ENCODE data around the gene AASDH.

DNA sequence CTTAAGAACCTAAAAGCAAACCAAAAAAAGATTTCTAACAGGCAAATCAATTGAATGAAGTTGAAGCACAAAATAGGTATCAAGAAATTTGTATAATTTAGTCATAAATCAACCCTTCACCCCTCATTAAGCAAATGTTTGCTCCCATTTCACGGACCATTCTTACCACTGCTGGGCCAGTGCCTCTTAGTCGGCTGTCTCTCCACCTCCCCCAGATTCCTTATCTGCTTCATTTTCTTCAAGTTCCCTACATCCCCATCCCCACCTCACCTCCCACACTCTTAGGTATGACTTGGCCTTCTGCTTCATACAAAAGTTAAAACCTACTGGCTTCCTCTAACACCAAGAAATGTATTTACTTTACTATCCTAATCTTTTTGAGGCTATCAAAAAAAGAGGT lies 11.8 kb downstream of the AASDH start:
- TF ChIP-seq, protein P1, sequence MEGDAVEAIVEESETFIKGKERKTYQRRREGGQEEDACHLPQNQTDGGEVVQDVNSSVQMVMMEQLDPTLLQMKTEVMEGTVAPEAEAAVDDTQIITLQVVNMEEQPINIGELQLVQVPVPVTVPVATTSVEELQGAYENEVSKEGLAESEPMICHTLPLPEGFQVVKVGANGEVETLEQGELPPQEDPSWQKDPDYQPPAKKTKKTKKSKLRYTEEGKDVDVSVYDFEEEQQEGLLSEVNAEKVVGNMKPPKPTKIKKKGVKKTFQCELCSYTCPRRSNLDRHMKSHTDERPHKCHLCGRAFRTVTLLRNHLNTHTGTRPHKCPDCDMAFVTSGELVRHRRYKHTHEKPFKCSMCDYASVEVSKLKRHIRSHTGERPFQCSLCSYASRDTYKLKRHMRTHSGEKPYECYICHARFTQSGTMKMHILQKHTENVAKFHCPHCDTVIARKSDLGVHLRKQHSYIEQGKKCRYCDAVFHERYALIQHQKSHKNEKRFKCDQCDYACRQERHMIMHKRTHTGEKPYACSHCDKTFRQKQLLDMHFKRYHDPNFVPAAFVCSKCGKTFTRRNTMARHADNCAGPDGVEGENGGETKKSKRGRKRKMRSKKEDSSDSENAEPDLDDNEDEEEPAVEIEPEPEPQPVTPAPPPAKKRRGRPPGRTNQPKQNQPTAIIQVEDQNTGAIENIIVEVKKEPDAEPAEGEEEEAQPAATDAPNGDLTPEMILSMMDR (IDR thresholded peaks at IDR 0.05): no peak
- no peak for TF ChIP-seq POLR2A (IDR thresholded peaks at IDR 0.05)
